SHP77 treated with DMSO at 0.1 percent for 48 hours (cell line): ENCODE data around the gene TMEM125.

Experiments used
- DNase-seq: peaks from one replicate; lab custom pipeline; 2025; lab: John Stamatoyannopoulos, UW

Gene TMEM125

GRCh38 chr1:43293896-43294760 lies 24.3 kb downstream of the TMEM125 start:
- DNase-seq = no peak

GRCh38 chr1:43294761-43295160 lies 25.0 kb downstream of the TMEM125 start:
- no peak for DNase-seq

GRCh38 chr1:43296207-43296606 lies 26.4 kb downstream of the TMEM125 start:
- DNase-seq = no peak

DNA sequence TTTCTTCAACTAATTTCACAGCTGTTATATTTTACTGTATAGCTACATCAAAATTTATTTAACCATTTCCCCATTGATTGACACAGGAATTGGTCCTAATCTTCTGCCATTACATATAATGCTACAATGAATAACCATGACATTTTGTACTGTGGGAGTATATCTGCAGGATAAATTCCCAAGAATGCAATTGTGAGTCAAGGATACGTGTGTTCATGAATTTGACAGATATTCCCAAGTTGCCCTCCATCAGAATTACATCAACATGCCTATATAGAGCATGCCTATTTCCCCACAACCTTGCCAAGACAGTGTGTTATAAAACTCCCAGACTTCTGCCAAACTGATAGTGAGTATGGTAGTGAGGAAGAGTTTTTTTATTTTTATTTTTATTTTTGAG lies 28.3 kb downstream of the TMEM125 start:
- DNase-seq = no peak

DNA sequence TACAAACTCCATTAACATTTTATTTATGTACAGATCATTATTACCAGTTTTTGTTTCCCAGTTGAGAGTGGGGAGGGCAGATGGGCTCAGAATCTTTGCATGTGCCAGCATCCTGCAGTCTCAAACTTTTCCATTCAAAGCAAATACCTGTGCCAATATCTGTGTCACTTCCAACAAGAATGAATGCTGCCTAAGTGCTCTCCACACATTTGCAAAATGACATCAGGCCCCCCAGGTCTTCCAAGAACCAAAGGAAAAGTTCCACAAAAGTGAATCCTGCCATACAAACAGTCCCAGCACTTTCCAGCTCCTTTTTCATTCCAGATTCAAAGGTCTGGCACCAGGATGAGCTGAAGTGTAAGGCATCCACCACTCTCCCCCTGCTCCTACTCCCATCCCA lies 29.3 kb downstream of the TMEM125 start:
- DNase-seq = no peak

- no peak for DNase-seq
These were observed 30.8 kb downstream of the TMEM125 start, which contains the start of gene TIE1 for GRCh38 chr1:43300378-43301094. Gene TIE1, plus strand, starts transcription at chr1:43300982. Its CDS starts 90 bp downstream, at chr1:43301072.

DNA sequence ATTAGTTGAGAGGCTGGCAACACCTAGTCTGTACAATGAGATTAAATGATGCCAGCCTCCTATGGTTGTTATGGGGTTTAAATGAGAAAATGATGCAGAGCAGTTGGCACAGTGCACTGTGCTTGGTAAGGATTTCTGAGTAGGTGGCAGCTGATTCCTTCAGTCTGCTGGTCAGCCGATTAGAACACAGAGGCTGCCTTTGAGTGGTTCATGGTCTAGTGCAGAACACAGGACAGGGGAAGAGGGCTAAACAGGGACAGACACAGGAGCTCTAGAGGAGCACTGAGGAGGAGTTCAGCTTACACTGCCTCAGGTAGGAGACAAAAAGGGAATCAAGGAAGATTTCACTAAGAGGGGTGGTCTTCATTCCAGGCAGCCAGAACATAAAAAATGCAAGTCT lies 32.4 kb downstream of the TMEM125 start:
- DNase-seq = no peak

DNA sequence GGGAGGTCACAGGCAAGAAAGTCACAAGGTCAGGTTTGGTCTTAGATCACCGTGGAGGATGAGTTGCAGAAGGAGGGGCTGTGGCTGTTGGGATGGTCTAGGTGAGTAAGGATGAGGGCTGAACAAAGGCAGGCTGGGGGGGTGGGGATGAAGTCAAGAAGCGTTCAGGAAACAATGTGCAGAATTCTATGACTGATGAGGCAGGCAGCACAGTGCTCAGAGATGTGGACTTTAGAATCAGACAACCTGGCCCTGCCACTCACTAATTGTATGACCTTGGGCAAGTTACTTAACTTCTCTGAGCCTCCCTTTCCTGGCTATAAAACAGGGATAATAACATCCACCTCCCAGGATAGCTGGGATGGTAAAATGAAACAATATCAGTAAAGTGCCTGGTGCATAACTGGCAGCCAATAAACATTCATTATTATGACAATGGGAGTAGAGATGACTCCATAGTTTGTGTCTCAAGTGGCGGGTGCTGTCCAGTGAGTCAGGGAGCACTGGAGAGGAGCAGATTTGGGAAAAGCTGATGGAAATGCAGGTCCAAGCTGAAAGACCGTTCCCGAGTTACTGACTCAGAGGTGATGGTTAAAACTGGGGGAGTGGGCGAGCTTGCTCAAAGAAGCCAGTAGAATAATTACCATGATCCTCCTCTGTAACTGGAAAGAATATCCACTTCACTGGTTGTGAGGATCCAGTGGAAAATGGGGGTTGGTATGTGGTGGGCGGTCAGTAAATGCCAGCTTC lies 33.1 kb downstream of the TMEM125 start:
- DNase-seq = no peak

DNA sequence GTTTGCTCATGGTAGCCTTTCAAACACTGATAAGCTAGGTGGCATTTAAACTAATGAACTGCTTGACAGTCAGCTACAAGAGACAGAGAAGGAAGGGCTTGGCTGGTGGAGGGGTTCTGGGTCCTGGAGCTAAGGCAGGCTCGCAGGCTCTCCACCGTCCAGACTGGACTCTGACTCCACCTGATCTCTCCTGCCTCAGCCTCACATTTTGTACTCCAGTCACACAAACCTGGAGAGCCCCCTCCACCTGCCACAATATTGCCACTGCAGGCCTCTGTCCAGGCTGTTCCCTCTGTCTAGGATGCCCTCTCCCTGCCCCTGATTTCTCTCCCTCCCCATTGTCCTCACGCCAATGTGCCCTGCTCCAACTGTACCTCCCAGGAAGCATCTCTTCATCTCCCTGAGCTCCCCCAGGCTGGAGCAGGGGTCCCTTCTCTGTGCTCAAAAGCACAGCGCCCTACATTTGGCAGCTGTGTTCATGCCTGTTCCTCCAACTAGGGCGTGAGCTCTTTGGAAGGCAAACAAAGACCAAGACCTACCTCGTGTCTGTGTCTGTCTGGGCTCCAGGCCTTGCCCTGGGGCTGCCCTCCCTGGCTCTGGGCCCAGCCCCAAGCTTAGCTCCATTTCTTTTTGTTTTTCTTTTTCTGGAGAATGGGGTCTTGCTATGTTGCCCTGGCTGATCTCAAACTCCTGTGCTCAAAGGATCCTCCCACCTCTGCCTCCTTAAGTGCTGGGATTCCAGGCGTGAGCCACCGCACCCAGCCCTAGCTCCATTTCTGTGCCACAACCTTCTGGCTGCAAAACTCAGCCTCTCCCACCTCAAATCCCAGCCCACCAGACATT lies 33.9 kb downstream of the TMEM125 start:
- no peak for DNase-seq

DNA sequence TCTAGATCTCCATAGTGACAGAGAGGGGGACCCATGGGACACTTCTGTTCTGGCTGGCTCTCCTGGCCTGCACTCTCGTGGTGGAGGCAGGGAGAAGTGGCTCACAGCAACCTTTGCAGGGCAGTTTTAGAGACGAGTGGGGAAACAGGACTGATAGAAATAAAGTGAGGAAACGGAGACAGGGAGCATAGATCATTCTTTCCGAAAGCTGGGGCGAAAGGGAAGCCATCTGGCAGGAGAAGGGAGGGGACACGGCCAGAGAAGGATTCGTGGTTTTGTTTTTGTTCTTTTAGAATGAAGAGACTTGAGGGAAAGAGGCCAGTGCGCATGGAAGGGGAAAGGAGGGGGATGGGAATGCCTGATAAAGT lies 34.5 kb downstream of the TMEM125 start:
- DNase-seq = no peak

DNA sequence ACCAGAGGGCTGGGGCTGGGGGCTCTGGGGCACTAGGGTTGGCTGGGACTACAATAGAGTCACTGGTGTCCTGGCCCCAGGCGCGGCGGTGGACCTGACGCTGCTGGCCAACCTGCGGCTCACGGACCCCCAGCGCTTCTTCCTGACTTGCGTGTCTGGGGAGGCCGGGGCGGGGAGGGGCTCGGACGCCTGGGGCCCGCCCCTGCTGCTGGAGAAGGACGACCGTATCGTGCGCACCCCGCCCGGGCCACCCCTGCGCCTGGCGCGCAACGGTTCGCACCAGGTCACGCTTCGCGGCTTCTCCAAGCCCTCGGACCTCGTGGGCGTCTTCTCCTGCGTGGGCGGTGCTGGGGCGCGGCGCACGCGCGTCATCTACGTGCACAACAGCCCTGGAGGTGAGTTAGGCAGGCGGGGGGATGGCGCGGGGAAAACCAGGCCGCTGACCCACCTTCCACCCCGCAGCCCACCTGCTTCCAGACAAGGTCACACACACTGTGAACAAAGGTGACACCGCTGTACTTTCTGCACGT lies 35.1 kb downstream of the TMEM125 start:
- DNase-seq = no peak

DNA sequence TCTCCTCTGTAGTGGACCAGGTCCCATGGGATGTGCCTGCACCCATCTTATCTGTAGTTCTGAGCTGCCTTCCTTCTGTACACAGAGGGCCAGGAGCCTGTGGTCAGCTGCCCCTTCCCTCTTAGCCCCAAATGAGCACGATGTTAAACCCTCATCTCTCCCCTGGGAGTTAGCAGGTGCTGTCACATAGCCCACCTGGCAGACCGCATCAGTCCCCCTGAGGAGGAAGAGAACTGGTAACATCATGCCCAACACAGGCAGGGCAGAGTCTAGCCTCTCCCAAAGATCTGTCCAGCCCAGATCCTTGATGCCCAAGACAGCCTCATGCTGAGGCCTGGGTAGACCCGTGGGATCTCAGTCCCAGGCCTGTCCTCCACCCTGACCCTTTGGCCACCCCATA lies 35.7 kb downstream of the TMEM125 start:
- DNase-seq = no peak

DNA sequence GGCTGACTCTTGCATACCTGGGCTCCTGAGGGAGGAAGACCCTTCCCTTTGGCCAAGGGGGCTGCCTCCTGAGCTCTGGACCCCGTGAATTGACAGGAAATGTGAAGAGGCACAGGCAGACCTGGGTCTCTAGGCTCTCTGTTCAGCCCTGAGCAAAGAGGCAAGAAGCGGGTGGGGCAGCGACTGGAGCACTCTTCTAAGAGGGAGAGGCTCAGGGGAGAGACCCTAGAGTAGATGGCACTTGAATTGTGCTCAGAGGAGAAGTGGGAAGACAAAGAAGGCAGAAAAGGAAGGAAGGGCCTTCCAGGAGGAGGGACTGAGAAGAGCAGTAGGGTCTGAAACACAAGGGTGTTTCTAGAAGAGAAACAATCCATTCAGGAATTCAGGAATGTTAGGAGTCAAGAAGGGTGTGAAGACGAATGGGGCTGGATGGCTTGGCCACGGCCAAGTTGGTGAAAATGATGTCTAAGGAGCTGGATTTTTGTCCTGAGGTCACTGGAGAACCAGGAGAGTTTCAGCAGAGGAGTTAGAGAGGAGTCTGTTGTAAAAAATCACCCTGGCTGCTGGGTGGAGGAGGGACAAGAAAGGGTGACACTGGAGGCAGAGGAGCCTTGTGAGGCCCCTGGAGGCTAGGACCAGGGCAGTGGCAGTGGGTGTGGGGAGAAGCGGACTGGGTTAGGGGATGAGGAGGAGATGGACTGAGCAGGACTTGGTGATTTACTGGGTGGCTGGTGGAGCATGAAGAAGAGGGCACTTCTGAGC lies 36.3 kb downstream of the TMEM125 start:
- DNase-seq = no peak

- DNase-seq = no peak
These were observed 37.1 kb downstream of the TMEM125 start for GRCh38 chr1:43306688-43307457.

GRCh38 chr1:43307458-43308158 lies 37.8 kb downstream of the TMEM125 start:
- DNase-seq = no peak

DNA sequence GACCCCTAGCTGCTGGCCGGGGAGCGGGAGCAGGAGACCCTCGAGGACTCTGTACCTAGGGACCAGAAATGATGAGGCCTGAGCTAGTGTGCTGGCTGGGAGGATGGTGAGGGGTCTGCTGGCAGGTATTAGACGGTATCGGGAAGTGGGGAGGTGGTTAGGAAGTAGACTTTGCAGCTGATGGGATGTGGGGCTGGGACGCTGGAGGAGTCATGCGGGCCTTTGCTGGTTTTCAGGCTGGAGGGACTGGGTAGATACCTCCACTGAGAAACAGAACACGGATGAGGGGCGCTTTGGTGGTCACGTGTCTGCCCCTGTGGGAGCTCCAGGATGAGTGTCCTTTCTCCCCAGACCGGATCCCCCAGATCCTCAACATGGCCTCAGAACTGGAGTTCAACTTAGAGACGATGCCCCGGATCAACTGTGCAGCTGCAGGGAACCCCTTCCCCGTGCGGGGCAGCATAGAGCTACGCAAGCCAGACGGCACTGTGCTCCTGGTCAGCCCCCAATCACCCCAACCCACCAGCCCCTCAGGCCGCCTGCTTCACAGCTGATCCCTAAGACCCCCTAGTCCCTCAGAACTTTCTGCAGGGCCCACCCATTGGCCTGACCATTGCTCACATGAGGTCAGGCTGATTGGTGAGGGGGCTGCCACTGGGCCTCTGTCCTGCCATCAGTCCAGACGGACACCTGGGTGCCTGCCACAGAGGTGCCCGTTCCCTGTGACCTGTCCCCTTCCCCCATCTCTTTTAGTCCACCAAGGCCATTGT lies 39.0 kb downstream of the TMEM125 start:
- no peak for DNase-seq

- DNase-seq = no peak
These were observed 39.7 kb downstream of the TMEM125 start for GRCh38 chr1:43309405-43310025.

DNA sequence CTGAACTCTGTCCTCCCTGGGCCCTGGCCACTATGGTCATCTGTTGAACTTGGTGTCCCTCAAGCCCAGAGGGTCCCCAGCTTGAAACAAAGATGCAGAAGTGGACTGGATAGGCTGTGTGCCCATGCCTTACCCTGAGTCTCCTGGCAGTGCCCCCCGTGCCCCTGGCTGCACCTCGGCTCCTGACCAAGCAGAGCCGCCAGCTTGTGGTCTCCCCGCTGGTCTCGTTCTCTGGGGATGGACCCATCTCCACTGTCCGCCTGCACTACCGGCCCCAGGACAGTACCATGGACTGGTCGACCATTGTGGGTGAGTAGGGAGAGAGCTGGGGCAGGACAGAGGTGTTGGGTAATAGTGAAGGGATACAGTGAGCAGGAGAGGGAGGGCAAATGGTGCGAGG lies 41.7 kb downstream of the TMEM125 start:
- no peak for DNase-seq
